Erythroblast (primary cell): ENCODE data around the gene SLC51A.
"Not testable (repeated sequence)": the region's sequence is repeated elsewhere in the genome, so short reads cannot be mapped to it uniquely, and the experiment has no call there.

Experiments used
- DNase-seq, 2 experiments: peaks; one replicate each; lab custom pipeline; 2025; lab: John Stamatoyannopoulos, UW
- GATA1 ChIP-seq: IDR thresholded peaks from 2 replicates; pipeline ENCODE4 v1.6.1; 2011; ENCODE audit warnings: low read depth, mild to moderate bottlenecking, control low read depth, low read length, moderate library complexity
- POLR2A ChIP-seq: IDR thresholded peaks from 2 replicates; pipeline ENCODE4 v1.6.1; 2011; ENCODE audit warnings: mild to moderate bottlenecking, low read length

Gene SLC51A

GRCh38 chr3:196202516-196202970 lies 13.8 kb upstream of the SLC51A start:
- TF ChIP-seq GATA1 (no peak), POLR2A (no peak)
- peak; percentile 35 to 38 for DNase-seq

- TF ChIP-seq GATA1 = no peak
- TF ChIP-seq POLR2A = no peak
- DNase-seq = no peak
These were observed 12.5 kb upstream of the SLC51A start for GRCh38 chr3:196203846-196204245.

DNA sequence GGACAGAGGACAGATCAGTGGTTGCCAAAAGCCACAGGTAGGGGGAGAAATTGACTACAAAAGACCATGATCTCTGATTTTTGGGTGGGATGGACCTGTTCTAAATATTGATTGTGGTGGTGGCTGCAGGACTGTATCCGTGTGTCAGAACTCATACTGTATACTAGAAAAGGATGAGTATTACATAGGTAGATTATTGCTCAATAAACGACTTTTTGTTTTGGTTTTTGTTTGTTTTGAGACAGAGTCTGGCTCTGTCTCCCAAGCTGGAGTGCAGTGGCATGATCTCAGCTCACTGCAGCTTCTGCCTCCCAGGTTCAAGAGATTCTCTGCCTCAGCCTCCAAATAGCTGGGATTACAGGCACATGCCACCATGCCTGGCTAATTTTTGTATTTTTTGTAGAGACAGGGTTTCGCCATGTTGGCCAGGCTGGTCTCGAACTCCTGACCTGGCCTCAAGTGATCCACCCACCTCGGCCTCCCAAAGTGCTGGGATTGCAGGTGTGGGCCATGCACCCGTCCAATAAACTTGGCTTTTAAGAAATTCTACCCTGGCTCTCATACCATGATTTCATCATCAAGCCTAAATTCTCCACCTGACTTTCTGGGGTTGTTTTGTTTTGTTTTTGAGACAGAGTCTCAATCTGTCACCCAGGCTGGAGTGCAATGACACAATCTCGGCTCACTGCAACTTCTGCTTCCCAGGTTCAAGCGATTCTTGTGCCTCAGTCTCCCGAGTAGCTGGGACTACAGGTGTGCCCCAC lies 10.7 kb upstream of the SLC51A start:
- not testable (repeated sequence) for DNase-seq

- peak; percentile 58 to 69 for DNase-seq
- TF ChIP-seq POLR2A = no peak
- TF ChIP-seq GATA1 = no peak
These were observed 9.0 kb upstream of the SLC51A start for GRCh38 chr3:196207159-196207832.

DNA sequence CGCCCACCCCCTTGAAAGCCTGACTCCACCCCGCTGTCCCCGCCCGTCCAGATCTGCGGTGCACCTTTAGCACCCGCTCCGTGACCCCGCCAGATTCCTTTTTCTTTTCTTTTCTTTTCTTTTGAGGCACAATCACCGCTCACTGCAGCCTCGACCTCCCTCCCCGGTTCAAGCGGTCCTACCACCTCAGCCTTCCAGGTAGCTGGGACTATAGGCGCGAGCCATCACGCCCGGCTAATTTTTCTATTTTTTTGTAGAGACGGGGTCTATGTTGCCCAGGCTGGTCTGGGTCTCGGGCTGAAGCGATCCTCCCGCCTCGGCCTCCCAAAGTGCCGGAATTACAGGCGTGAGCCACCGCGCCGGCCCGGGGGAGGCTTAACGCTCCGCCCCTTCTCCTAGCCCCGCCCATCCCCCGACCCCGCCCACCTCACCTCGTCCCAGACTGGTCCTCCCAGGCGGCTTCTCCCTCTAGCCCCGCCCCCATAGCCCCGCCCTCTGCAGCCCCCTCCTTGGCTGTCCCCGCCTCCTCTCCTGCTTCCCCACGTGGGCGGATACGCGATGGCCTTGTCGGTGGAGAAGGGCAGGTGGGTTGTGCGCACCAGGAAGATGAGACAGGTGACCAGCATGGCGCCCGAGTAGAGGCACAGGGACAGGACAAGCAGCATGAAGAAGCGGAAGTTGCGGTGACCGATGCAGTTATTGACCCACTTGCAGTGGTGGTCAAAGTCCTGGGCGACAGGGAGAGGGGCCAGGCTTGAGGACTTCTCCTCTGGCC lies 8.3 kb upstream of the SLC51A start:
- DNase-seq = peak; percentile 72 to 73
- no peak for TF ChIP-seq GATA1
- no peak for TF ChIP-seq POLR2A

GRCh38 chr3:196208942-196209695 lies 7.2 kb upstream of the SLC51A start:
- TF ChIP-seq POLR2A = no peak
- no peak for TF ChIP-seq GATA1
- DNase-seq = no peak

DNA sequence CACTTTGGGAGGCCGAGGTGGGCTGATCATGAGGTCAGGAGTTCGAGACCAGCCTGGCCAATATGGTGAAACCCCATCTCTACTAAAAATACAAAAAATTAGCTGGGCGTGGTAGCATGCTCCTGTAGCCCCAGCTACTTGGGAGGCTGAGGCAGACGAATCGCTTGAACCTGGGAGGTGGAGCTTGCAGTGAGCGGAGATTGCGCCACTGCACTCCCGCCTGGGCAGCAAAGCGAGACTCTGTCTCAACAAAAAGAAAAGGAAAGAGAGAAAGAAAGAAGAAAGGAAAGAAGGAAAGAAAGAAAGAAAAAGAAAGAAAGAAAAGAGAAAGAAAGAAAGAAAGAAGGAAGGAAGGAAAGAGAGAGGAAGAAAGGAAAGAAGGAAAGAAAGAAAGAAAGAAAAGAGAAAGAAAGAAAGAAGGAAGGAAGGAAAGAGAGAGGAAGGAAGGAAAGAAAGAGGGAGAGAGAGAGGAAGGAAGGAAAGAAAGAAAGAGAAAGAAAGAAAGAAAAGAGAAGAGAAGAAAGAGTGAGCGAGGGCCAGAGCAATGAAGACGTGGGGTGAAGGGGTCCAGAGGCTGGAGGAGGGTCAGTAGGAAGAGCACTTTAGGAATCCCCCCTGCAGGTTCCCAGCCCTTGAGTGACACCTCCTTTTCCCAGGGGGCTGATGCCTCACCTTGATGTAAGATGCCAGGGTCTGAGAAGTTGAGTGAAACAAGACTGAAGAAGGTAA lies 6.2 kb upstream of the SLC51A start:
- not testable (repeated sequence) for DNase-seq

GRCh38 chr3:196210673-196211556 lies 5.4 kb upstream of the SLC51A start, which contains the start of gene ZDHHC19:
Gene ZDHHC19, minus strand, starts transcription at chr3:196211400. Its CDS starts 85 bp downstream, at chr3:196211315.
- TF ChIP-seq POLR2A (no peak), GATA1 (no peak)
- no peak for DNase-seq

- no peak for DNase-seq
- TF ChIP-seq POLR2A (no peak), GATA1 (no peak)
These were observed 1.4 kb upstream of the SLC51A start for GRCh38 chr3:196214783-196215441.

- no peak for DNase-seq
- no peak for TF ChIP-seq POLR2A
- TF ChIP-seq GATA1 = no peak
These were observed 777 bp upstream of the SLC51A start for GRCh38 chr3:196215493-196216020.

DNA sequence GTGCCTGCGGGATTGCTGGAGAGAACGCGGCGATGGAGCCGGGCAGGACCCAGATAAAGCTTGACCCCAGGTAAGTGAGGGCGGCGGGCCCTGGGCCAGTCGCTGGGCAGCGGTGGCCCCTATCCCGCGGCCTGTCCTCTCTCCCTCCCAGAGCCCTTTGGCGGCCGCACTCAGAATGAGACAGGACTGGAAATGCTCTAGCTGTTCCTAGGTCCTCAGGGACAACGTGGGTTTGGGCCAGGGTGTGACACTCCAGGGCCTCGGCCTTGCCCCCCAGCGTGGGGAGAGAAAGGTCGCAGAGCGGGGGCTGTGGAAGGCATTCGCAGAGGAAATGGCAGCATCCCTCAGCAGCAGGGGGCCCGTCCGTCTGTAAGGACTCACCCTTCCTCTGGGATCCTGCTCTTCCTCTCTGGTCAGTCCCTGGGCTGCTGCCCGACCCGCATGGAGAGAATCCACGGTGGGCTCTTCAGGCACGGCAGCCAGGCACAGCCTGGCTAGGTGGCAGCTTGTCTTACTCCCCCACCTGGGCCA lies 412 bp downstream of the SLC51A start:
- no peak for DNase-seq
- no peak for TF ChIP-seq POLR2A
- no peak for TF ChIP-seq GATA1
